RPMI7951 (cell line): Measurements from ENCODE around the gene PSMC3. TPM values are rescaled to one million over a fixed set of nuclear protein-coding genes. Genes with fewer than 3 reads are reported as not detected.

Experiments
- DNase-seq: peaks from one replicate; pipeline ENCODE4 v3.0.0-alpha.2; 2012; ENCODE audit warnings: low read depth
- total RNA-seq: library from RNA; depleted of rRNA; stranded (reverse); fragments of >200 nt; shearing (Covaris generic); gene quantifications from 2 replicates; pipeline ENCODE4 v1.2.3, GENCODE V29; 2014

PSMC3 gene
- total RNA-seq, 1 experiment from 2014 or later, result 179 TPM

DNA sequence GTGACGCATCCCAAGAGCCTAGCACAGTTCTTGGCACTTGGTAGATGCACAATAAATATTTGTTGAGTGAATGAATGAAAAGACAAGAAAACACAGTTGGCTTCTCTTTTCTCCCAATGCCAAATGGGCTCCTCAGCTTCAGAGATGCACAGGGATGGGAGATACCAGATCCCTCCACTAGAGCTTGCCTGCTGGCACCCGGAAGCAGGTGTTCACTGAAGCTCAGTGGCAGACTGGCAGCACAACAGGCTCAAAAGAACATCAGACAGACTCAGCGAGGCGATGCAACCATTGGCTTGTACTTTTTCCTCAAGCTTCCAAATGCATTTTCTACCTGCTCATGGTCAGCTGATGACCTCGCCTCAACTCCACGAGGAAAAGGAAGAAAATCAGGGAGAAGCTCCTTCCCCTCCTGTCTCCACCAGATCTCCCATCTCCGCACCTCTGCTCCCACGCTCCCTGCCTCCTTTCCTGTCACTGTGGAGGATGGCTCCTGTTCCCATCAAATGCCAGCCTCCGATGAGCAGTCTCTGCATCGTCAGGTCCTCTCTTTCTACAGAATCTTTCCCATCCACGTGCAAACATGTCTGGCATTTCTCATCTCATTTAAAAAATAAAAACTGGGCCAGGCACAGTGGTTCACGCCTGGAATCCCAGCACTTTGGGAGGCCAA is 16.9 kb upstream of the PSMC3 start:
- no peak for DNase-seq

DNA sequence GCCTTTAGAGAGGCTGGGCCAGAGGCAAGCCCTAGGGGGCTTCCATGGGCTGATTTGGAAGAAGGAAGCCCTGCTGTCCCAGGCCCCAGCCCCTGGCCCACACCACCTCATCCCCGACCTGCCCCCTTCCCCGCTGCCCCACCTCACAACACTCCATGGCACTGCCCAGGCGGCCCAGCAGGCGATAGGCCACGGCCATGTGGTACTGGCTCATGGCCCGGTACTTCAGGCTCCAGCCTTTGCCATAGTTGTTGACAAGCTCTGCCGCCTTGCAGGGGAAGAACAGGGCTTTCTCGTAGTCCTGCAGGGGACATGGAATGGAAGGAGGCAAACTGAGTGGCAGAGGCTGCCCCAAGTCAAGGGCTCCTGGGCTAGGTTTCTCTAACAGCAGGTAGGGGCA is 16.3 kb upstream of the PSMC3 start:
- no peak for DNase-seq

DNA sequence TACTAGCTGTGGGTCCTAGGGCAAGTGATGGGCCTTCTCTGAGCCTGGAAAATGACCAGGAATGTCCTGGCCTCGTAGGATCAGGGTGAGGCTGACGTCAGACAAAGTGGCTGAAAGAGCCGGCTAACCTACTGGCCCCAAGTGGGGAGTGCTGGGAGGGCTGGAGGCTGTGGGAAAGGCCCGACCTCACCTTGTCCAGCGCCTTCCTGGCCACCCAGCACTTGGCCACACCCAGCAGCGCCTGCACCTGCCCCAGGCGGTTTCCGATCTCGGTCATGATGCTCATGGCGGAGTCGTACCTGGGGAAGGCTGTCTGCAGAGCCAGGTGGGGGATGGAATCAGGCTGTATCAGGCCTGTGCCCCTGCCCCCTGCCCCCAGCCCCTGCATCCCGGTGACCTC is 15.2 kb upstream of the PSMC3 start:
- no peak for DNase-seq

DNA sequence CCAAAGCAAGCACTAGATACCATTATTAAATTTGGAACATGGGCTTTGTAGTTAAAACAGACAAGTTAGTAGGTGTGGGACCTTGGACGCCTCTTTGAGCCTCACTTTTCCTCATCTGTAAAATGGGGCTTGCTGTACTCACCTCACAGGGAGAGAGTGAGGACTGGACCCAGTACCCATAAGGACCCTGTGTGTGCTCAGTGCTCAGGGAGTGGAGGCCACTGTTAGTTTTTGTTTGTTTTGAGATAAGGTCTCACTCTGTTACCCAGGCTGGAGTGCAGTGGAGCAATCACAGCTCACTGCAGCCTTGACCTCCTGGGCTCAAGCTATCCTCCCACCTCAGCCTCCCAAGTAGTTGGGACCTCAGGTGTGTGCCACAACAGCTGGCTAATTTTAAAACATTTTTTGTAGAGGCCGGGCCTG is 13.8 kb upstream of the PSMC3 start:
- DNase-seq, result no peak

DNA sequence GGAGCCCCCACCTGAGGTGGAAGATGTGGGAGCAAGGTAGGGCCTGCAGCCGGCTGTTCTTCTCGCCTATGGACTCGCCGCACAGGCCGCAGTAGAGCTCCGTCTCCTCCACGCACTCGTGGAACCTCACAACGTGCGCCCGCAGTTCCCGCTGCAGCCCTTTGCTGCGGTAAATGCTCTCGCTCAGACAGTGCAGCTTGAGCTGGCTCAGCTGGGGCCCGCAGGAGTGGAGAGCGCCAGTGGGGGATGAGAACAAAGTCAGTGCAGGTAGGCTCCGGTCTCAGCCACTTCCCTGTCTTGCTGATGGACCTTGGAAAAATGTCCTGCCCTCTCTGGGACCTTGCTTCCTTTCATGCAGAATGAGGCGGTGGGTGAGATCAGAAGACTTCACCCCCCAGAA is 12.5 kb upstream of the PSMC3 start:
- no peak for DNase-seq

DNA sequence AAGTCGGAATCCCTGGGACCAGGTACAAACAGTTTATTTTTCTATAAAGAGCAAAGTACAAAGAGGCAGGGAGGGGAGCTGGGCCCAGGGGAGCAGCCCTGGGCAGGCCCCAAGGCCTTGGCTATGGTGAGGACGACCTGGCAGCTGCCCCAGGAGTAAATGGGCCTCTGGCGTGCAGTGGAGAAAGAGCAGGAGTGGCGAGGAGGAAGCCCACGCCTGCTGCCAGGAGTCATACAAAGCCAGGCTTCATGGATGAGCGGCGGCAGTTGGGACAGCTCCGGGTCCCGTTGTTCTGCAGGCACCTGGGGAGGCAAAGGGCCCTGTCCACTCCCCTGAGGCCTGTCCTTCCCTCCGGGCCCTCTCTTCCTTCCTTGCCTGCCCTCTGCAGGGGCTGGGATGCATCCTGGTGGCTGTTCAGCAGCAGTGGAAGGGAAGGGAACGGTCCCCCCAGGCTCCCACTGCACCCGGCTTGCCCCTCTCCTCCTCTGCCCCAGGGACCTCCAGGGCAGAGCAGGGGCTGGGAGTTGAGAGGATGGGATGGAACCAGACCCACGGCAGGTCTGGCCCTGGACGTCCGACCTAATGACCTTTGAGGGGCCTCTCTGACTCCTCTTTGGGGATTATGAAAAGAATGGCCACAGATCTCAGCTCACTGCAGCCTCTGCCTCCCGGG is 11.6 kb upstream of the PSMC3 start:
- DNase-seq, result no peak

DNA sequence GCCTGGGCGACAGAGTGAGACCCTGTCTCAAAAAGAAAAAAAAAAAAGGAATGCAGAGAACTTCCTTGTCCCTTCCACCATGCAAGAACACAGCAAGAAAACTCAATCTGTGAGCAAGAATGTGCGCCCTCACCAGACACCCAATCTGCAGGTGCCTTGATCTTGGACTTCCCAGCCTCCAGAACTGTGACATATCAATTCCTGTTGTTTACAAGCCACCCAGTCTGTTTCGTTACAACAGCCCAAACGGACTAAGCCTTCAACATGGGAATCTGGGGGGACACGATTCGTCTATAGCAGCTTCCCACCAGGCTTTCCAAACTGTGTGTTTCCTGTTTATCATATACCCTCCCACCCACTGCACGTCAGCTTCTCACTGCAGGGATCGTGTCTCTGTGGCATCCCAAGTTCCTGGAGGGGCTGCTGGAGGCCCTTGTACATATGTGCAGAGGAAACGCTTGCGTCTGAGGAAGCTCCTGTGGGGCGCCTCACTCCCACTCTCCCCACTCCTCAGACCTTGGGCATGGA is 11.0 kb upstream of the PSMC3 start:
- no peak for DNase-seq

DNA sequence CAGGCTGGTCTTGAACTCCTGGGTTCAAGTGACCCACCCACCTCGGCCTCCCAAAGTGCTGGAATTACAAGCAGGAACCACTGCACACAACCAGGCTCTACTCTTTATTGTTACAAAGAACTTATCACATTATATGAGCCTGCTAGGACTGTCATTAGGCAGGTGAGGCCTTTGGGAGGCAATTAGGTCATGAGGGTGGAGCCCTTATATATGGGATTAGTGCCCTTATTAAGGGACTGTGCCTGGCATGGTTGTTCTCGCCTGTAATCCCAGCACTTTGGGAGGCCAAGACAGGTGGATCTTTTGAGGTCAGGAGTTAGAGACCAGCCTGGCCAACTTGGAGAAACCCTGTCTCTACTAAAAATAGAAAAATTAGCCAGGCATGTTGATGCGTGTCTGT is 10.5 kb upstream of the PSMC3 start:
- DNase-seq, result no peak

DNA sequence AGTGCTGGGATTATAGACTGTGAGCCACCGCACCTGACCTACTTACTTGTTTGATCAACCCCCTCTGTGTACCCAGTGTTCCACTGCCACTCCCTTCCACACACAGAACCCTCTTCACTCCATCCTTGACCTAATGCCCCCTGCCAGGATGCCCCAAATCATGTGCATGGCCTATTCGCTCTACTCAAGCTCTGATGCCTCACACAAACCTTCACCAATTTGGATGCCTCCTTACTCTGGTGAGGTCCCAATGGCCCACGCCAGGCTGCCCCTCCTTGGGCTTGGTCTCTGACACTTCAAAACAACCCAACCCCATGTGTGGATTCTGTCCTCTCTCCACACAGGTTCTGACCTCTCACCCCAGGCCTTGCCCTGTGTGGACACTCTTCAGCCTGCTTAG is 9.4 kb upstream of the PSMC3 start:
- DNase-seq, result no peak

DNA sequence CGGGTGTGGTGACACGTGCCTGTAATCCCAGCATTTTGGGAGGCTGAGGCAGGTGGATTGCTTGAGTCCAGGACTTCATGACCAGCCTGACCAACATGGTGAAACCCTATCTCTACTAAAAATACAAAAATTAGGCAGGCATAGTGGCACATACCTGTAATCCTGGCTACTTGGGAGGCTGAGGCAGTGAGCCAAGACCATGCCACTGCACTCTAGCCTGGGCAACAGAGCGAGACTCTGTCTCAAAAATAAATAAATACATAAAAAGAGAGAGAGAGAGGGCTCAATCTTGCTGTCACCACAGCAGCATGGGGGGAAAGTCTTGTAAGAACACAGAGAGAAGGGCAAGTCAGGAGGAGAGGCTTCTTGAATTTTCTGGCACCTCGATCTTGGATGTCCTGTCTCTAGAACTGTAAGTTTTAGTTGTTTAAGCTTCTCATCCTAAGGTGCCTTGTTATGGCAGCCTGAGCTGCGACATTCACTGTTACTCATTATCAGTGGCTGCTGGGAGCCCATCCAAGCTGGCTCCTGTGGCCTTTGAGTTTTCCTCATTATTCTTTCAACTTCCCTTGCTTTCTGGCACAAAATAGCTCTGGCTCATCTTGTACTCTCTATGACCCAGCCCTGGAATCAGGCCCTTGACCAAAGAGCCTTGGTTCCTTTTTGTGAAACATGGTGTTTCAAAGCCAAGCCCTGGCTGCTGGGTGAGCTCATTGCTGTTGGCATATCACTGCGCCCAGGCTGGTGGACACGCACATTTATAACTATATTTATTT is 8.0 kb upstream of the PSMC3 start:
- DNase-seq, result peak; percentile 74

DNA sequence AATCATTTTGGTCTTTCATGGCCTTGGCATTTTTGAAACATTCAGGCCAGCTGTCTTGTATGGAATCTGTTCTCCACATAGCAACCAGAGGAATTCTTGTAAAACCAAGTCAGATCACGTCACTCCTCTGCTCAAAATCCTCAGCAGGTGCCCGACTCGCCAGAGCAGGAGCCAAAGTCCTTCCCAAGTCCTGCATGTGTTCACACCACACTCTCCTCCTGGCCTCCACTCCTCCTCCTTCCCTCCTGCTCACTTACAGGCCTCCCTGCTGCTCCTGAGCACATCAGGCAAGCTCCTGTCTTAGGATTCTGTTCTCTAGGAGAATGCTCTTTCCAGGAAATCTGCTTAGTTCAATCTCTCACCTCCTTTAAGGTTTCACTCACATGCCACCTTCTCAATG is 6.9 kb upstream of the PSMC3 start:
- no peak for DNase-seq

DNA sequence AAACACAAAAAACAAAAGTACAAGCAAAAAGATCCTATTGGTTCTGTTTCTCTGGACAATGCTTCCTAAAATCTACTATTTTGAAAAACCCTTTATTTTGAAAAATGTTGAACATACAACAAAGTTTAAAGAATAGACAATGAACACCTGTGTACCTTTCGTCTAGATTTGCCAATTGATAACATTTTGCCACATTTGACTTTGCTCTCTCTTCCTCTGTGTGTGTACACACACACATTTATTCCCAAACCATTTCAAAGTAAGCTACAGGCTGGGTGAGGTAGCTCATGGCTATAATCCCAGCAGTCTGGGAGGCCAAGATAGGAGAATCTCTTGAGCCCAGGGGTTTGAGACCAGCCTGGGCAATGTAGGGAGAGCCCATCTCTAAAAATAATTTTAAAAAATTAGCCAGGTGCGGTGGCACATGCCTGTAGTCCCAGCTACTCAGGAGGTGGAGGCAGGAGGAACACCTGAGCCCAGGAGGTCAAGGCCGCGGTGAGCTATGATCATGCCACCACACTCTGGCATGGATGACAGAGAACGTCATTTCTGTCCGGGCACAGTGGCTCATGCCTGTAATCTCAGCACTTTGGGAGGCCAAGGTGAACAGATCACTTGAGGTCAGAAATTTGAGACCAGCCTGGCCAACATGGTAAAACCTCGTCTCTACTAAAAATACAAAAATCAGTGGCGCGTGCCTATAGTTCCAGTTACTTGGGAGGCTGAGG is 5.3 kb upstream of the PSMC3 start:
- DNase-seq, result no peak

DNA sequence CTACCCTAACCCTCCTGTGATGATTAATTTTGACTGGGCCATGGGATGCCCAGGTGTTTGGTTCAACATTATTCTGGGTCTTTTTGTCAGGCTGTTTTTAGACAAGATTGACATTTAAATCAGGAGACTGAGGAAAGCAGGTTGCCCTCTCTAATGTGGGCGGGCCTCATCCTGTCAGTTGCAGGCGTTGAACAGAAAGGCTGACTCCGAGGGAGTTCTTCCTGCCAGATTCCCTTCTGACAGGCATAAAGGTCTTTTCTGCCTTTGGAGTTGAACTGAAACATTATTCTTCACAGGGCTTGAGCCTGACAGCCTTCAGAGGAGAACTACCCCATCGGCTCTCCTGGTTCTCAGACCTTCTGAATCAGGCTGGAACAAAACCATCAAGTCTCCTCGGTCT is 4.3 kb upstream of the PSMC3 start:
- DNase-seq, result no peak

DNA sequence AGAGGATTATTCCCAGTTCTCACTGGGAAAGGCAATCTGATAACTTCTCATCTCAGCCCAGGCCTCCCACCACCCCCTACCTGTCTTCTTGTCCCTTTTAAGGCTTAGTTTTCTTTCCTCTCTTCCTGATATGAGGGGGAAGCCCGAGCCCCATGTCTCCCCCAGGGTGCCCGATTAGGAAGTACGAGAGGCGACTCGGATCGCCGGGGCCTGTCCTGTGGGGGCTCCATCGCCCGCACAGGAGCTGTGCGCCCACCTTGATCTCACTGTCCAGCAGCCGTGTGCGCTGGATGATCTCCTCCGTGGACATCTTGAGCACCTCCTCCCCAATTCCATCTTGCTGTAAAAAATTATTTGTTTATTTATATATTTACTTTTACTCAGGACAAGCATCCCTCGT is 628 bp downstream of the PSMC3 start:
- no peak for DNase-seq

DNA sequence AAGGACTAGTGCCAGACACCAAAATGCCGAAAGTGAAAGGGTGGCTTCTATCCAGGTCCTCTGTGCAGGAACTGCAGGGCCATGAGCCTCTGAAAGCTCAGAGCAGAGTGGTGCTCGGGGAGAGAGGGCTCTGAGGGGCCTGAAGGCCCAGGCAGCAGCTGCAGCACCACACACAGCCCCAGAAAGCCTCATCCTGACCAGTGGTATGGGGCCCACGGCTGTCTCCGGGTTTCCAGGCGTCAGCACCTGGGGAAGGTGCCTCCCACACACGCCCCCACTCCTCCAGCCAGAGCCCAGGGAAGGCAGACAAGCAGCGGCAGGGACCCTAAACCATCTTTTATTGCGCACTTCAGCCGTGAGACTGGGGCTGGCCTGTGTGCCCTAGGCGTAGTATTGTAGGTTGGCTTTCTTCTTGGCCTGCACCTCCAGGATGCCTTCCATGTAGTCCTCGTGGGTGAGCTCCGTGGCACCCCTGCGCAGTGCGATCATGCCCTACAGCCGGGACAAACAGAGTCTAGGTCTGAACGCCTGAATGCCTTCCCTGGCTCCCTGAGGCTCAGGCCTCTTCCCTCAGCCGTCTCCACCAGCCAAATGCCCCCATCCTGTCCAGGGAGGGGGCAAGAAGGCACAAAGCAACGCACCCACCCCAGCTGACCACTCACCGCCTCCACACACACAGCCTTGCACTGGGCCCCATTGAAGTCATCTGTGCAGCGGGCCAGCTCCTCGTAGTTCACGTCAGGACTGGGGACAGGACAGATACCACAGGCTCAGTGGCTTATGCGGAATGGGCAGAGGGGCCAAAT is 7.6 kb downstream of the PSMC3 start:
- DNase-seq, result no peak

DNA sequence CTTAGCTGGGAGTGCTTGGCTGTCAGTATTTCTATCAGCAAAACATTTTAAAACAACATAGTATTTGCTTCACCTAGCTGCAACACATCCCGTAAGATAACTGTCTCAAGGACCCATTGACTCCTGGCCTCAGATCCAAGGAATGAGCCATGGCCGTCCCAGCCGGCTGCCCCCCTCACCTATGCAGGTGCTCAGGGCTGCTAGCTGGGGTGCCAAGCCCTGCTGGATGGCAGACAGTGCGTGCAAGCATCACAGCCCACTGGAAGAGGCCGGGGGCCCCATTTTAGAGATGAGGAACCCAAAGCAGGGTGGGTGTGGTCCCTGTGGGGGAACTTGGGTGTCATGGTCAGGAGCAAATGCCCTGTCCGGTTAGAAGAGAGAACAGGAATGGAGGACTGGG is 8.5 kb downstream of the PSMC3 start:
- no peak for DNase-seq

DNA sequence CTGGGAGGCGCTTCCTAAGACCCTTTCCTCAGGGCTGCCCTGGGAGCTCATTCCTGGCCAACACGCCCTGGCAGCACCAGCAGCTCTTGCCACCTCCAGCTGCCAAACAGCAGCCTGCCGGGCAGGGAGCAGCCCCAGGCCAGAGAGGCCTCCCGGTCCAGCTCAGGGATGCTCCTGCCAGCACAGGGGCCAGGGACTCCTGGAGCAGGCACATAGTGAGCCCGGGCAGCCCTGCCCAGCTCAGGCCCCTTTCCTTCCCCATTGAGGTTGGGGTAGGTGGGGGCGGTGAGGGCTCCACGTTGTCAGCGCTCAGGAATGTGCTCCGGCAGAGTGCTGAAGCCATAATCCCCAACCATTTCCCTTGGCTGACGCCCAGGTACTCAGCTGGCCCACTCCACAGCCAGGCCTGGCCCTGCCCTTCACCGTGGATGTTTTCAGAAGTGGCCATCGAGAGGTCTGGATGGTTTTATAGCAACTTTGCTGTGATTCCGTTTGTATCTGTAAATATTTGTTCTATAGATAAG is 10.2 kb downstream of the PSMC3 start:
- peak; percentile 93 for DNase-seq

DNA sequence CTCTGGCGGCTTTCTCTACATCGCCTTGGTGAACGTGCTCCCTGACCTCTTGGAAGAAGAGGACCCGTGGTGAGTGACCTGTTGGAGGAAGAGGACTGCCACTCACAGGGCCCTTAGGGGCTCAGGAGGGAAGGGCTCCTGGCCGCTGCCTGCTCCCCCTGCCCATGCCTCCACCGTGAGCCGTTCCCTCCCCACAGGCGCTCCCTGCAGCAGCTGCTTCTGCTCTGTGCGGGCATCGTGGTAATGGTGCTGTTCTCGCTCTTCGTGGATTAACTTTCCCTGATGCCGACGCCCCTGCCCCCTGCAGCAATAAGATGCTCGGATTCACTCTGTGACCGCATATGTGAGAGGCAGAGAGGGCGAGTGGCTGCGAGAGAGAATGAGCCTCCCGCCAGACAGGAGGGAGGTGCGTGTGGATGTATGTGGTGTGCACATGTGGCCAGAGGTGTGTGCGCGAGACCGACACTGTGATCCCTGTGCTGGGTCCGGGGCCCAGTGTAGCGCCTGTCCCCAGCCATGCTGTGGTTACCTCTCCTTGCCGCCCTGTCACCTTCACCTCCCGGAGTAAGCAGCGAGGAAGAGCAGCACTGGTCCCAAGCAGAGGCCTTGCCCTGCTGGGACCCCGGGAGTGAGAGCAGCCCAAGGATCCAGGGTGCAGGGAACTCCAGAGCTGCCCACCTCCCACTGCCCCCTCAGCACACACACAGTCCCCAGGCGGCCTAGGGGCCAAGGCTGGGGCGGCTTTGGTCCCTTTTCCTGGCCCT is 11.0 kb downstream of the PSMC3 start:
- DNase-seq, result no peak

DNA sequence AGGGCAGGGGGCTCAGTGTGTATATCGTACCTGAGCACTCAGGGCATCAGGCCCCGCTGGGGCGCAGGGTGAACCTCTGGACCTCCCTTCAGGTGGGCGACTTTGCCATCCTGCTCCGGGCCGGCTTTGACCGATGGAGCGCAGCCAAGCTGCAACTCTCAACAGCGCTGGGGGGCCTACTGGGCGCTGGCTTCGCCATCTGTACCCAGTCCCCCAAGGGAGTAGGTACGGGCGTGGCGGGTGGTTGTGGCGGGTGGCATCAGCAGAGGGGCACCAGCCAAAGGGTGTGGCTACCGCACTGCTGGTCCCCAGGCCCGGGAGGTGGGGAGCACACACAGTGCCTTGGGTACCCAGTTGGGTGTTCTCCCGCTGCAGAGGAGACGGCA is 11.6 kb downstream of the PSMC3 start:
- no peak for DNase-seq
